ENCODE results near the gene FRMD1. TPM values are rescaled to one million over a fixed set of nuclear protein-coding genes. Genes with fewer than 3 reads are reported as not detected.

FRMD1 gene
- total RNA-seq, 1 experiment from 2014 or later = not detected

- BruUV-seq (replicated peaks) = no TSS peak
- H4K20me1 ChIP-seq (ENCODE audit: insufficient read depth) = no peaks in the 10 kb centered on the region
- ChIA-PET POLR2A (no interaction called here), CTCF (no interaction called here), RAD21 (ENCODE audit: low non-redundant PET in 1 of 2, low total read pairs in 2 of 2, uncharacterized antibody in 2 of 2, unreplicated experiment in 2 of 2) (no interaction called here)
- H3K27ac ChIP-seq (ENCODE audit: low read depth, low read length) = no peak overlapping the region
- no peaks in the 10 kb centered on the region for H3K79me2 ChIP-seq (ENCODE audit: insufficient read depth, low read length)
- H3K4me3 ChIP-seq (replicated peaks in 1 of 2; ENCODE audit: low read depth in 1 of 2, low read length in 2 of 2) = no peak overlapping the region
- H3K4me2 ChIP-seq (ENCODE audit: low read length) = no peak overlapping the region
- no peaks in the 10 kb centered on the region for H3K9me3 ChIP-seq (ENCODE audit: control insufficient read depth in 1 of 2, insufficient read depth in 1 of 2, low read depth in 1 of 2, low read length in 2 of 2)
- no peak overlapping the region for H2AFZ ChIP-seq (ENCODE audit: low read depth, low read length, poor library complexity, severe bottlenecking)
- peaks cover 6% of the 10 kb centered on the region; the same call in 1 of the 2 replicates for H3K27me3 ChIP-seq (ENCODE audit: insufficient read depth, low read length)
- ATAC-seq (no peak), DNase-seq (ENCODE audit: low read depth, low spot score) (no peak)
- H3K4me1 ChIP-seq (ENCODE audit: control insufficient read depth in 1 of 2, insufficient read depth in 2 of 2, low read length in 2 of 2) = peaks cover 0 to 6% of the 10 kb centered on the region in 2 experiments; a peak in 2 of 4 replicates
- no peaks in the 10 kb centered on the region for H3K36me3 ChIP-seq (ENCODE audit: control insufficient read depth in 1 of 2, insufficient read depth in 2 of 2, low read length in 2 of 2)
- TF ChIP-seq YY1 (IDR thresholded peaks at IDR 0.05; ENCODE audit: extremely low read depth, insufficient replicate concordance, low read depth, low read length) (no peak), ELF1 (IDR thresholded peaks at IDR 0.05; ENCODE audit: borderline replicate concordance, low read depth) (no peak), CEBPB (IDR thresholded peaks at IDR 0.05; ENCODE audit: low read depth) (no peak), POLR2A (IDR thresholded peaks at IDR 0.05; ENCODE audit: borderline replicate concordance, extremely low read depth, insufficient read depth, insufficient read length) (no peak), EGR1 (IDR thresholded peaks at IDR 0.05; ENCODE audit: low read depth) (no peak)
- intact Hi-C loops (cut with micrococcal nuclease) = no loop called here
- no peak overlapping the region for H3K9ac ChIP-seq (ENCODE audit: low read length)
- no peaks in the 10 kb centered on the region for H3K9me2 ChIP-seq (ENCODE audit: insufficient read depth)
These were observed 38.0 kb downstream of the FRMD1 start for GRCh38 chr6:168040856-168041496.

GRCh38 chr6:168039849-168040248, 39.2 kb downstream of the FRMD1 start:
- Histone ChIP-seq H3K27me3 (ENCODE audit: insufficient read depth, low read length) (peaks cover 6% of the 10 kb centered on the region; the same call in 1 of the 2 replicates), H4K20me1 (ENCODE audit: insufficient read depth) (no peaks in the 10 kb centered on the region), H3K27ac (ENCODE audit: low read depth, low read length) (no peak overlapping the region), H3K36me3 (ENCODE audit: control insufficient read depth in 1 of 2, insufficient read depth in 2 of 2, low read length in 2 of 2) (no peaks in the 10 kb centered on the region), H3K79me2 (ENCODE audit: insufficient read depth, low read length) (no peaks in the 10 kb centered on the region), H2AFZ (ENCODE audit: low read depth, low read length, poor library complexity, severe bottlenecking) (no peak overlapping the region), H3K4me2 (ENCODE audit: low read length) (no peak overlapping the region), H3K4me3 (replicated peaks in 1 of 2; ENCODE audit: low read depth in 1 of 2, low read length in 2 of 2) (no peak overlapping the region), H3K9ac (ENCODE audit: low read length) (no peak overlapping the region), H3K9me2 (ENCODE audit: insufficient read depth) (no peaks in the 10 kb centered on the region), H3K4me1 (ENCODE audit: control insufficient read depth in 1 of 2, insufficient read depth in 2 of 2, low read length in 2 of 2) (peaks cover 0 to 17% of the 10 kb centered on the region in 2 experiments; a peak in 3 of 4 replicates), H3K9me3 (ENCODE audit: control insufficient read depth in 1 of 2, insufficient read depth in 1 of 2, low read depth in 1 of 2, low read length in 2 of 2) (no peaks in the 10 kb centered on the region)
- CTCF ChIA-PET = no interaction called here
- no peak for DNase-seq (ENCODE audit: low read depth, low spot score)
- TF ChIP-seq SIN3A (IDR thresholded peaks at IDR 0.05; ENCODE audit: low read depth) = no peak
- no peak for TF ChIP-seq ELF1 (IDR thresholded peaks at IDR 0.05; ENCODE audit: borderline replicate concordance, low read depth)
- no peak for TF ChIP-seq ZBTB33 (IDR thresholded peaks at IDR 0.05; ENCODE audit: extremely low read depth, insufficient replicate concordance, low read length)
- TF ChIP-seq JUND (IDR thresholded peaks at IDR 0.05) = no peak
- TF ChIP-seq EZH2phosphoT487 (IDR thresholded peaks at IDR 0.05; ENCODE audit: borderline replicate concordance) = no peak
- no peak for TF ChIP-seq FOSL1 (IDR thresholded peaks at IDR 0.05; ENCODE audit: low read depth)
- no peak for TF ChIP-seq EGR1 (IDR thresholded peaks at IDR 0.05; ENCODE audit: low read depth)
- TF ChIP-seq CEBPB (IDR thresholded peaks at IDR 0.05; ENCODE audit: low read depth) = no peak
- no peak for TF ChIP-seq ZFX (IDR thresholded peaks at IDR 0.05)
- TF ChIP-seq TCF7L2 (IDR thresholded peaks at IDR 0.05; ENCODE audit: borderline replicate concordance, extremely low read depth, insufficient read depth, insufficient read length) = no peak
- POLR2A ChIA-PET = no interaction called here
- intact Hi-C loops (cut with micrococcal nuclease) = no loop called here
- ATAC-seq = no peak
- RAD21 ChIA-PET (ENCODE audit: low non-redundant PET in 1 of 2, low total read pairs in 2 of 2, uncharacterized antibody in 2 of 2, unreplicated experiment in 2 of 2) = no interaction called here
- no TSS peak for BruUV-seq (replicated peaks)

All from HCT116 (cell line).